ENCODE data around the gene HIVEP1.

DNA sequence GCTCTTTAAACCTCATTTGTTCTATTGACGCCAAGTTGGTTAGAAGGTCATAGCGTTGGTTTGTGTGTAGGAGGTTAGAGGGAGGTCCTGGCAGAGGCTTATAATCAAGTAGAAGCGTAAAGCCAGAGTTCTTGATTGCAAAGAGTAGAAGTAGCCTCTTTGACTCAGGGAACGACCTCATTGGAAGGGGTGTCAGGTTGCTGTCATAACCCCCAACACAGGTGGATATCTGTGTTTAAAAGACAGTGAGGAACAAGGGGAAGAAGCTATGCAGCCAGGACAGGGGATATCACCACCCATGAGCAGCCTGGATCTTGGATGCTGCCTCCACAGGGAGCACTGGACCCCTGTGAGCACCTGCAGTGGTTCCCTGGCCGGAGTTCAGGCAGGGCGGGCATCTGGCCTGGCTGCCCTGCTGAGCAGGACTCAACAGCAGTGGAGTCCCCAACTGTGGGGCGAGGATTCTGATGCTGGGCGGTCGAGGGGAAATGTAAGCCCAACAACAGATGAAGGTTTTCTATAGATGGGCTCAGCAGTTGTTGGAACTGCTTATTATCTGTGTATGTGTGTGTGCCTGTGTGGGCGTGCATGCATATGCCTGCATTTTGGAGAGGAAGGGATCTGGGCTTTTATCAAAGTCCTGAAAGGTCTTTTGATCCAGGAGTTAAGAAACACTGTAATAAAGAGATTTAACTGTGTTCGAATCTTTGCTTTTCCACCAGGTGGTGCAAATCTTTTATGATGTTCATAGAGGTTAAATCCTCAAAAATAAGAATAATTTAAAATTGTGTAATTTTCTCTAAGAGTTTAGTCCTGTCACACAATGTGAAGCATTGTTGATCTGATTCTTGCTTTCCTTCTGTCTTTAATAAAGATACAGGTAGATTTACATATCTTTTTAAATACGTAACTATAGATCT, 27.7 kb downstream of the HIVEP1 start:
- TF ChIP-seq, protein P1, sequence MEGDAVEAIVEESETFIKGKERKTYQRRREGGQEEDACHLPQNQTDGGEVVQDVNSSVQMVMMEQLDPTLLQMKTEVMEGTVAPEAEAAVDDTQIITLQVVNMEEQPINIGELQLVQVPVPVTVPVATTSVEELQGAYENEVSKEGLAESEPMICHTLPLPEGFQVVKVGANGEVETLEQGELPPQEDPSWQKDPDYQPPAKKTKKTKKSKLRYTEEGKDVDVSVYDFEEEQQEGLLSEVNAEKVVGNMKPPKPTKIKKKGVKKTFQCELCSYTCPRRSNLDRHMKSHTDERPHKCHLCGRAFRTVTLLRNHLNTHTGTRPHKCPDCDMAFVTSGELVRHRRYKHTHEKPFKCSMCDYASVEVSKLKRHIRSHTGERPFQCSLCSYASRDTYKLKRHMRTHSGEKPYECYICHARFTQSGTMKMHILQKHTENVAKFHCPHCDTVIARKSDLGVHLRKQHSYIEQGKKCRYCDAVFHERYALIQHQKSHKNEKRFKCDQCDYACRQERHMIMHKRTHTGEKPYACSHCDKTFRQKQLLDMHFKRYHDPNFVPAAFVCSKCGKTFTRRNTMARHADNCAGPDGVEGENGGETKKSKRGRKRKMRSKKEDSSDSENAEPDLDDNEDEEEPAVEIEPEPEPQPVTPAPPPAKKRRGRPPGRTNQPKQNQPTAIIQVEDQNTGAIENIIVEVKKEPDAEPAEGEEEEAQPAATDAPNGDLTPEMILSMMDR (tag by site-specific recombination; IDR thresholded peaks at IDR 0.05) = no peak
- TF ChIP-seq ZNF132 (tag by site-specific recombination; IDR thresholded peaks at IDR 0.05; ENCODE audit: borderline replicate concordance) = no peak
- no peak for TF ChIP-seq ZNF157 (tag by site-specific recombination; IDR thresholded peaks at IDR 0.05)

Data from HEK293 (cell line).